GM23338 (cell line): ENCODE results near the gene SYPL1.

Source experiments
- CREB1 ChIP-seq: fragments of 250-450 bp; sonication (Bioruptor Pico); IDR thresholded peaks from 2 replicates; pipeline ENCODE4 v1.5.0; 2020; ENCODE audit warnings: low read depth, mild to moderate bottlenecking, moderate library complexity
- CTCF ChIP-seq, 2 experiments: fragments of 200-600 bp in 1 of 2; sonication (generic) in 1 of 2; conservative IDR thresholded peaks; 2 replicates each; pipeline versions ENCODE4 v1.5.1 to v1.6.1; 2016 to 2017; ENCODE audit warnings: antibody characterized with exemption in 2 of 2, low read depth in 2 of 2, mild to moderate bottlenecking in 2 of 2, moderate library complexity in 1 of 2
- ETS1 ChIP-seq: IDR thresholded peaks from 2 replicates; pipeline ENCODE4 v1.6.1; 2016; ENCODE audit warnings: antibody characterized with exemption
- EZH2 ChIP-seq: fragments of 200-600 bp; sonication (generic); IDR thresholded peaks from one replicate; pipeline ENCODE4 v1.8.0; 2017; ENCODE audit warnings: antibody characterized with exemption, mild to moderate bottlenecking, low read depth; ENCODE audit not compliant: unreplicated experiment
- EZH2phosphoT487 ChIP-seq: fragments of 200-600 bp; sonication (generic); IDR thresholded peaks from one replicate; pipeline ENCODE4 v1.8.1; 2018; ENCODE audit warnings: antibody characterized with exemption; ENCODE audit not compliant: unreplicated experiment
- JUNB ChIP-seq: IDR thresholded peaks from one replicate; pipeline ENCODE4 v1.6.1; 2016; ENCODE audit warnings: antibody characterized with exemption; ENCODE audit not compliant: unreplicated experiment
- NANOG ChIP-seq: IDR thresholded peaks from 2 replicates; pipeline ENCODE4 v1.6.1; 2016; ENCODE audit warnings: antibody characterized with exemption, borderline replicate concordance
- POLR2AphosphoS5 ChIP-seq: IDR thresholded peaks from 2 replicates; pipeline ENCODE4 v1.6.1; 2016; ENCODE audit warnings: antibody characterized with exemption, low read depth
- REST ChIP-seq: IDR thresholded peaks from one replicate; pipeline ENCODE4 v1.6.1; 2018; ENCODE audit warnings: antibody characterized with exemption; ENCODE audit not compliant: unreplicated experiment
- STAT1 ChIP-seq: IDR thresholded peaks from one replicate; pipeline ENCODE4 v1.6.1; 2016; ENCODE audit warnings: antibody characterized with exemption; ENCODE audit not compliant: unreplicated experiment
- ZNF114 ChIP-seq: fragments of 250-450 bp; sonication (Bioruptor Pico); IDR thresholded peaks from 2 replicates; pipeline ENCODE4 v1.5.0; 2020; ENCODE audit warnings: mild to moderate bottlenecking, moderate library complexity
- ZNF331 ChIP-seq: fragments of 250-450 bp; sonication (Bioruptor Pico); IDR thresholded peaks from 2 replicates; pipeline ENCODE4 v1.5.0; 2020; ENCODE audit warnings: low read depth, mild to moderate bottlenecking, moderate library complexity
- ZNF462 ChIP-seq: fragments of 250-450 bp; sonication (Bioruptor Pico); IDR thresholded peaks from 2 replicates; pipeline ENCODE4 v1.5.0; 2020; ENCODE audit warnings: mild to moderate bottlenecking, moderate library complexity

DNA sequence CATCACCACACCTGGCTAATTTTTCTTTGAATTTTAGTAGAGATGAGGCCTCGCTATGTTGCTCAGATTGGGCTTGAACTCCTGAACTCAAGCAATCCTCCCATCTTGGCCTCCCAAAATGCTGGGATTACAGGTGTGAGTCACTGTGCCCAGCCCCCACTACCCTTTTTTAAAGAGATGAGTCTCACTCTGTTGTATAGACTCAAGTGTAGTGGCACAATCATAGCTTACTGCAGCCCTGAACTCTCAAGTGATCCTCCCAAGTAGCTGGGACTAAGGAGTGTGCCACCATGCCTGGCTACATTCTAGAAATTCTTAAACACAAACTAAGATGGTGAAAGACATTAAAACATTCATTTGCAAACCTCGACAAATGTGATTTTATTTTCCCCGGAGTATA, 12.6 kb downstream of the SYPL1 start:
- no peak for TF ChIP-seq CTCF (conservative IDR thresholded peaks at IDR 0.05; ENCODE audit: low read depth in 2 of 2)
- TF ChIP-seq REST, result no peak
- no peak for TF ChIP-seq EZH2phosphoT487
- no peak for TF ChIP-seq JUNB
- no peak for TF ChIP-seq EZH2
- no peak for TF ChIP-seq POLR2AphosphoS5
- TF ChIP-seq ETS1, result no peak
- TF ChIP-seq ZNF114, result no peak
- no peak for TF ChIP-seq CREB1 (CRISPR knock-in tag)
- TF ChIP-seq STAT1, result no peak
- no peak for TF ChIP-seq NANOG
- no peak for TF ChIP-seq ZNF331 (CRISPR knock-in tag)
- TF ChIP-seq ZNF462 (CRISPR knock-in tag), result no peak
